SK-MEL-5 (cell line): Measurements from ENCODE around the gene ARHGAP44. TPM values are rescaled to one million over a fixed set of nuclear protein-coding genes. Genes with fewer than 3 reads are reported as not detected.
A peak's percentile ranks its signal among the peaks of the same experiment; 100 is the strongest.

Source experiments
- DNase-seq: peaks from one replicate; pipeline ENCODE4 v3.0.0-alpha.2; 2016; ENCODE audit warnings: low read depth, low spot score
- in situ Hi-C: cut with HindIII; loops from 2 replicates; pipeline ENCODE4 v1.10.0; 2016; ENCODE audit warnings: low sequenced_read_pairs, high pct_unique_total_duplicates, low pct_unique_long_range_greater_than_20kb
- small RNA-seq, 2 experiments: library from RNA; depleted of rRNA; stranded (forward); fragments of <200 nt; gene quantifications; one replicate each; pipeline ENCODE3, GENCODE V24; 2014
- total RNA-seq: library from RNA; depleted of rRNA; stranded (reverse); fragments of >200 nt; shearing (Covaris generic); gene quantifications from 2 replicates; pipeline ENCODE4 v1.2.3, GENCODE V29; 2014; rRNA removed

ARHGAP44 gene
- total RNA-seq, 1 experiment from 2014 or later, result 0.18 TPM

DNA sequence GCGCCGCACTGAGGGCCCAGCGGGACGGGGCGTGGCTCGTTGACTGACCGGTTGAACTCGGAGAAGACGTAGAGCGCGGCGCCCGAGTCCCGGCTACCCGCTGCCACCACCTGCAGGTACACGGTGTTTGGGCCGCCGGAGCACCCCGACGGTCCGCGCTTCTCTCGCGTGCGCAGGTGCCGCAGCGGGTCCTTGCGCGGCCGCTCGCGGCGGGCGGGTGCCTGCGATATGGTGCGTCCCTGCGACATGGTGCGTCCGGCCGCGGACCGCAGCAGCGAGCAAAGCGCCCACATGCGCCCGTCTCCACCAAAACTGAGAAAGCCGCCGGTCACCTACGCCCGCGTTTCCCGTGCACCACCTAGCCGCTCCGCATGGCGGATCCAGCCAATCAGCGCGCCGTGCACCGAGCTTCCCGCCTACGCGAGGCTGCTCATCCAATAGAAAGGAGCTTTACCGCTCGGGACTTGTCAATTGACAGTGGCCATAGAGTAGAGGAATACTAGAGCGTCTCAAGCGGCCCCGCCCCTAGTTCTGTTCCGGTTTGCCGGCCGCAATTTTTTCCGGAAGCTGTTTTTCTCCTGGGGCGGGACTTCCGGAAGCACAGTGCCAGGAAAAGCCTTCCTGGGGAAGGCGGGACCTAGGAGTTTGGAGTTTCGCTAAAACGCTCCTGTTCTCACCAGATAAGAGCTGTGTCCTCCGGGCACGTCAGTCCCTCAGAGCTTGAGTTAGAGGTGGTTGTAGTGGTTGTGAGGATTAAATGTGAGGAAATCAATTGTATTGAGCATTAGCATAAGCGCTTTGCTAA is 228.6 kb downstream of the ARHGAP44 start, which contains the start of gene ELAC2:
Gene ELAC2, minus strand, starts transcription at position 373 of the 805 bp plus-strand sequence. Its CDS starts 80 bp downstream, at position 293.
- in situ Hi-C loops, result no loop called here
- peak; percentile 99 for DNase-seq

DNA sequence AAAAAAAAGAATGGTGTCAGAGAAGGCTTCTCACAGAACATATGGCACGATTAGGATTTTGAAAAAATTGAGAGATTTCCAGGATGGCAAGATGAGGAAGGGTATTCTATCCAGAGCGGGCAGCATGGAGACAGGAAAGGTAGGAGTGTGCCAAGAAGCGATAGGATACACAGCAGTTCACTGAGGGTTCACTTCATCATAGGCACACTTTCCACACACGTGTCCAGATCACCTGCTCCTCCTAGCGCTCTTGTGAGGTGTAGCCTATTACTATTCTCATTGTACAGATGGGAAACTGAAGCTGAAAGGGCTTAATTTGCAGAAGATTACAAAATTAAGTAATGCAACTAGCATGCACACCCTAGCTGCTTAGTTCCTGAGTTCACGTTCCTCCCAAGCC is 234.7 kb downstream of the ARHGAP44 start:
- DNase-seq, result no peak
- in situ Hi-C loops, result no loop called here

DNA sequence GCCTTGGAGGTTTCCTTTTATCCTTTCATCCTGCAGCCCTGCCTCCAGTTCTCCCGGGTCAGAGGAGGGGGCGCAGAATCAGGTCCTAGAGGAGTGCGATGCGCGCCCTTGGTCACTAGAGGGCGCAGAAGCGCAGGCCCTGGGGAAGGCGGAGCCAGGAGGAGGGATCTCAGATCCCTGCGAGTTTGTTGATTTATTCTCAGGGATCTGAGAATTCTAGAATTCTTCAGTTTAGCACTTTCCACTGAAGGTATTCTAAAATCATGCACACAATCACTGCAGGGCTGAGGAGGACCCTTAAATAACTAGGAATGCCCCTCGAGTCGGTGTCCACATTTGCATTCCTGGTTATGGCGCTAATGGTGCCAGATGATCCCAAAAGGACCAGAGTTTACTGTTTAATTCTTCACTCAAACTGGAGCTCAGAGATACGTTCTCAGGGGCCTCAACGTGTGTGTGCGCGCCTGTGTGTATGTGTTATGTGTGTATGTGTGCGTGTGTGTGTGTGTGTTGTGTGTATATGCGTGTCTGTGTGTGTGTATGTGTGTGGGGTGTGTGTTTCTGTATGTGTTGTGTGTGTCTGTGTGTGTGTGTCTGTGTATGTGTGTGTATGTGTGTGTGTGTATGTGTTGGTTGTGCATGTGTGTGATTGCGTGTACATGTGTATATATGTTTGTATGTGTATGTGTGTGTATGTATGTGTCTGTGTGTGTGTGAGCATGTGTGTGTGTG is 235.4 kb downstream of the ARHGAP44 start:
- in situ Hi-C loops, result no loop called here
- DNase-seq, result peak; percentile 72

DNA sequence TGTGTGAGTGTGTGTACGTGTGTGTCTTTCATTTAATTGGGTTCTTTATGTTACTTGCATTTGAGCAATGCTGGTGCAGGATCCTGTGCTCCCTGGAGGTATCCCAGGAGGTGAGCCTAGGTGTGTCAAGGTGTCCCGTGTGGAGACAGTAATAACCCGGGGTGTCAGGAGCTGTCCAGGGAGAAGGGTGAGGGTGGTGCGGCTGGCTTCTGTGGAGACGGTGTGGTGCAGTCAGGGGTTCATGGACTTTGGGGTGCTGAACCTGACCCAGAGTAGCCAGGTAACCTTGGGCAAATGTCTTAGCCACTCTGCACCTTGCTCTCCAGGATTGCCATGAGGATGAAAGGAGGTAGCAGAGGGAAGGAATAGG is 235.9 kb downstream of the ARHGAP44 start:
- DNase-seq, result no peak
- in situ Hi-C loops, result no loop called here

DNA sequence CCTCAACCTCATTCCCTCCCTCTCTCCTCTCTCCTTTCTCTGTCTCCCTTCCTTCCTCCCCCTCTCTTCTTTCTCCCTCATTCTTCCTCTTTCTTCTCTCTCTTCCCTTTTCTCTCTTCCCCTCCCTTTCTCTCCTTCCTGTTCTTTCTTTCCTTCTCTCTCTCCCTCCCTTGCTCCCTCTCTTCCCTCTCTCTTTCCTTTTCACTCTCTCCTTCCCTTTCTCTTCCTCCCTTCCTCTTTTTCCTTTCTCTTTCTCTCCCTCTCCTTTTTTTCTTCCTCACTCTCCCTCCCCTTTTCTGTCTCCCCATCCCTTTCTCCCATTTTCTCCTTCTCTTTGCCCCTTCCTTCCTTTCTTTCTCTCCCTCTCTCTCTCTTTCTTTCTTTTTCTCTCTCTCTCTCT is 236.4 kb downstream of the ARHGAP44 start:
- DNase-seq, result no peak
- in situ Hi-C loops, result no loop called here

DNA sequence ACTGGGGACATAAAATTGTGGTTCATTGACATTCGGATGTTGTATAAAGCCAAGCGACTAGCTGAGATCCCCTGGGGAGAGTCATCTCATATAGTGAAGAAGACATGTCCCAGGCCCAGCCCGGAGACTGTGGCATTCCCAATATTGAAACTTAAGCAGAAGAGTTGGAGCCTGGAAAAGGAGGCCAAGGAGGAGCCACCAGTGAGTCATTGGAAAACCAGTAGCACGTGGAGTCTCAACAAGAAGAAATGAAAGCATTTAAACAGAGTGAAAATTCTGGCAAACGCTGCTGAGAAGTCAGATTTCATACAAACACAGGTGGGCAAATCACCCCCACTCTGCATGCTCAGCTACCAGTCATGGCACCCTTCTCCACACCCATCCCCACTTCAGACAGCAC is 237.9 kb downstream of the ARHGAP44 start:
- in situ Hi-C loops, result no loop called here

DNA sequence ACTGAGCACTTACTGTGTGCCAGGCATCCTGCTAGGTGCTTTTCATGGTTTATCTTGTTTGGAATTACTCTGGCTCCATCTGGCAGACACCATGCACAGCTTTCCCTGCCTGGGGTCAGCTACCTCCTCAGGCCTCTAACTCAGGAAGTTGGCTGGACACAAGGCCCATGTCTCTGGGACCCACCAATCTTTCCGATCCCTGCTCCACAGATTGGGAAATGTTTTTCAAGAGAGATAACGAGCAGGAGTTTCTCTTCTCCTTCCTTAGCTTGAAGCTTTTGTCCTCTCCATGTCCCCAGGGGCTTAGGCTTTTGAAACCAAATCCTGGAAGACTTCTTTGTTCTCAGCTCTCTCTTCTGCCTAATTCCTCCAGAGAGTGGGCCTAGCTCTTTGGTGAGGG is 240.0 kb downstream of the ARHGAP44 start:
- in situ Hi-C loops, result no loop called here
- peak; percentile 25 for DNase-seq

More for the DNA sequence above, 237.9 kb downstream of the ARHGAP44 start:
- no peak for DNase-seq

DNA sequence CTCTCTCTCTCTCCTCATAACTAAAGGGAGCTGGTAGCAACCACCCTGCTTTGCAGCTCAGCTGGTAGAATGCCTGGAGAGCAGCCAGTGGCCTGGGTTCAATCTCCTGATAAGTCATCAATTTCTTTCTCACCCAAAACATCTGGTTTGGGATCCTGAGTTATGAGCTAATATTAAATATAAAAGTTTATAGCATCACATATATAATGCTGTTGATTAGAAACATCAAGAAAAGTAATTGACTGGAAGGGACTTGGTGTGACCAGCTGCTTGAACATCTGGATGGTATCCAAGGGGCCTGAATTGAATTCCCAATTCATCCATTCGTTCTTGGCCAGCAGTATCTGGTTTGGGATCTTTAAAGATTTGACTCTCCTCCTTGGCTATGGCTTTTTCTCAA is 240.8 kb downstream of the ARHGAP44 start:
- in situ Hi-C loops, result no loop called here
- DNase-seq, result no peak

DNA sequence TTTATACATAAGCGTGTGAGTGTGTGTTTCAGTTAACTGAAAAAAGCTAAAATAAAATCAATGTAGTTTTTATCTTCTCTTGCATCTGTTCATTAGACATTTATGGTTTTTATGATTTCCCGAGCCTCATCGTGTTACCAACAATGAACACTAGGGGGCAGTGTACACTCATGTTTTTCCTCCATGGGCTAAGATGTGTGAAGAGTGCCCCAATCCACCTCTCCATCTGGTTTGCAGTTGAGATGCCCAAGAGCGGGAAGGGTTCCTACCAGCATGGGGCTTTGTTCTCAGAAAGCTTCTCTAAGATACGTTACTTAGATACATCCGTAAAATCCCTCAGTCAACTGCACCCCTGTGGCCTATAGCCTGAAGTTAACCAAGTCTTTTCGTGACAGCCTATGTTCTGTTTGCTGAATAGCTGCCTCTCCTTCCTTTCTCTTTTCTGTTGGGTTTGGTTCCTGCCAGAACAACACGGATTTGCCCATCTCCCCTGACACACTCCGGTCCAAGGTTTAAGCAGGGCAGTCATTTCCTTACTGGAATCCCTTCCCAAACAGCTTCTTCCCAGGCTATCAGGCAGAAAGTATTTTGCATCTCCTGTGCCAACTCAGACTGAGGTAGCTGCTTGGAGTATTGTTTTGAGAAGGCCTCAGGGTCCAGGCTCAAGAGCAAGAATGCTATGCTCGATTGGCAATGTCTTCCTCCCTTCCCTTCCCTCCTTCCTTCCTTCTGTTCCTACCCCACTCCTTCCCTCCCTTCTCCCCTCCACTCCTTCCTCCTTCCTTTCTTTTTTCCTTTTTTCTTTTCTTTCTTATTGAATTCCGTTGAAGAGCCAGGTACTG is 241.4 kb downstream of the ARHGAP44 start:
- in situ Hi-C loops, result no loop called here
- DNase-seq, result peak; percentile 67

DNA sequence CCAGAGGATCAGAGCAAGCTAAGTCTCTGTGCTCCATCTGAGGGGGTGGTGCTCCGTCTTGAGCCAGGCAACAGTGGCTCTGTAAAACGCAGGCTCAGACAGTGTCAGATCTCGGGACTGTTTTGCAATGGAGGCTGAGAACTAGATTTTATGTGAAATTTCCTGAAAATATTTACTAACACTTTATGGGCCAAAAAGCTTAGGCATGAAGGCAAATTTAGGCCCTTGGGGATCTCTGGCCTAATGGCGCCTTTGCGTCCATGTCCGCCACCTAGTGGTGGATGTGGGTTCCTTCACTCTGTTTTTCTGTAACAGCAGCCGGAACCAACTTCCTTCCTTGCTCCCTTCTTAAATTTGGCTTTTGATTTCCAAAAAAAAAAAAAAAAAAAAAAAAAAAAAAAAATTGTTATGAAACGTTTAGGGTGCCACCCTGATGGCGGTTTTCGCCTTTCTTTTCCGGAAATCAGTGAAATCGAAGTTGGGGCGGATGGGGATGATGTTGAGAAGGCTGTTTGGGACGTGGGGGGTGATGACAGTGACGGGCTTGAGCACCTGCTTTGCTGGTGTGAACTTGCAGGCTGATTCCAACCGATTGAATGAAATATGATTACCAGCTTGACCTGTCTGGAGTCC is 242.5 kb downstream of the ARHGAP44 start:
- in situ Hi-C loops, result no loop called here

DNA sequence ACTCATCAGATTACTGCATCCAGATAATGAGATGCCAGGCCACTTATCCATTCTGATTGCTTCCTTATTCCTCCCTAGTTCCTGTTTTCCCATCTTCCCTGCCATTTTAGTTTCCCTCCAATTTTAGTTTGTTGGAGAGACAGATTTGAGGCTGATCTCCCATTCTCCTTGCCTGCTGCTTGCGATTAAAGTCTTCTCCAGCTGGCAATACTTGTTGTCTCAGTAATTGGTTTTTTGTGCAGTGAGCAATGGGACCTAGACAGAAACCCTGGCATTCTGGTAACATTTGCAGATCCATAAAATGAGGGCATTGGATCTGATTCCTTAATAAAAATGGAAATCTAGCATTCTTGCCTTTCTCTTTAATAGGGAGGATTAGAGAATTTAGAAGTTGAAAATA is 246.1 kb downstream of the ARHGAP44 start:
- DNase-seq, result no peak
- in situ Hi-C loops, result no loop called here

More for the DNA sequence above, 242.5 kb downstream of the ARHGAP44 start:
- peak; percentile 70 for DNase-seq

DNA sequence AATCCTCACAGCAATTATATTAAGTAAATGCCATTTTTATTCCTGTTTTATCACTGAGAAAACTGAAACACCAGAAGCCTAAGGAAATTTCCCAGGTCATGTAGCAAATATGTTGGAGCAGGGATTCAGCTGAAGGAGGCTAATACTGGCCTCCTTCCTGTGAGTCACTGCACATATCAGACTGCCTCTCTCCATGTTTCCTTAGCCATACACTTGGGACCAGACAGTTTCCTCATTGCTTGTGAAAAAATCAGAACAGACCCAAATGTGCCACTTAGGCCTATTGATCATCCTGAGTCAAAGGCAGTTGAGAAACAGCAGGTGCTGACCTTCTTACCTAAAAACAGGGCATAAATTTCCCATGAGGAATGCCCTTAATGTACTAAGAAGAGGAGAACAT is 247.5 kb downstream of the ARHGAP44 start:
- in situ Hi-C loops, result no loop called here
- DNase-seq, result no peak

DNA sequence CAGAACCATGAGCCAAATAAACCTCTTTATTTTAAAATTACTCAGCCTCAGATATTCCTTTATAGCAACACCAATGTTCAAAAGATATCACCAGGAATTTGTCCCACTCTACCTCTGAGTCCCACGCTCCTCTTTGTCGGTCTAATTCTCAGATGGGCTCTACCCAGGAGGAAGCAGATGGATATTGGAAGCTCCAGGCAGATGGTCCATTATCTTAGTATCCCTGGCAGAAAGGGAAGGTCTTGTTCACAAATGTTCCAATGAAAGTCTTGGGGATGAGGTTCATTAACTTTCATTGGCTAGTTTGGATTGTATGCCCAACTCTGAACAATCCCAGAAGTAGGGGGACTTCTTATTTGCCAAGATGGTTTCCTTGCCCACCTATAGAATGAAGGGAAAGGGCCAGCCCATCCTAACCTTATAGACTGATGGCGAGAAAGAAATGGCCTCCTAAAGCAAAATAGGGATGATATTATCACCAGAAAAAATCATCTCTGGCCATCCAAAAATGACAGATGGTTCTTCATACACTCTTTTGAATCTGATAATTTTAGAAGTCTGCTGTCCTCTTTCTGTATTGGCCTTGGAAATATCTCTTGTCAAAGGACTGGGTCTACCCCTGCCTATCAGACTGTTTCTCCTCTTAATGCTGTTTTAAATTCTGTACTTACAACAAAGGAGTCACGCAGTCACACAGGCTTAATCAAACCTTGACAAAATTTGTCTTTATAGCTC is 249.8 kb downstream of the ARHGAP44 start:
- DNase-seq, result no peak
- in situ Hi-C loops, result no loop called here

Small RNAs within 50 kb of the gene (small RNA-seq; reads per million reads assigned to genes)
- 0 reads per million in 2 experiments for gene MIR1269B

Other genes with a start within 250 kb of the ARHGAP44 start
- not detected in 2 replicates for gene MYOCD, start 123.6 kb upstream of the ARHGAP44 start, total RNA-seq
- gene ELAC2, start 228.5 kb downstream of the ARHGAP44 start, total RNA-seq, result 73.4 and 73.6 TPM in 2 replicates